IMR-90 (cell line): Measurements from ENCODE around the gene ATP2B2. TPM values are rescaled to one million over a fixed set of nuclear protein-coding genes. Genes with fewer than 3 reads are reported as not detected.
"Not testable (repeated sequence)": the region's sequence is repeated elsewhere in the genome, so short reads cannot be mapped to it uniquely, and the experiment has no call there.

Experiments
- ATAC-seq: fragments of 200-7000 bp; cut with Tn5 transposase; 2 replicates; pipeline ENCODE4 v1.9.1; 2020; ENCODE audit warnings: low read depth, mild to moderate bottlenecking, moderate library complexity
- BruUV-seq: library from RNA; stranded (reverse); fragments of 400-500 nt; replicated peaks from 2 replicates; lab custom pipeline; 2021; lab: Mats Ljungman, UMichigan
- CTCF ChIA-PET: fragments of 300-600 bp; formaldehyde crosslinking; extraction: SDS; loops from one replicate; lab custom pipeline; 2021; ENCODE audit warnings: antibody characterized with exemption; lab: Yijun Ruan, JAX
- POLR2A ChIA-PET: fragments of 300-600 bp; sonication (Branson Sonifier 250); formaldehyde crosslinking; loops from one replicate; lab custom pipeline; 2022; ENCODE audit warnings: antibody characterized with exemption; ENCODE audit not compliant: unreplicated experiment; lab: Charles Lee
- DNase-seq: peaks from one replicate; pipeline ENCODE4 v3.0.0; 2013
- H2AFZ ChIP-seq: replicated peaks from 2 replicates; pipeline ENCODE3; 2013; ENCODE audit warnings: low read length, mild to moderate bottlenecking; ENCODE audit not compliant: poor library complexity
- H2AK5ac ChIP-seq: 2 replicates; pipeline ENCODE4 v1.6.1; 2013; ENCODE audit warnings: low read depth, low read length, inconsistent platforms
- H2AK9ac ChIP-seq: replicated peaks from 2 replicates; pipeline ENCODE3; 2013; ENCODE audit warnings: mild to moderate bottlenecking, low read depth, low read length, moderate library complexity; ENCODE audit not compliant: poor library complexity
- H2BK120ac ChIP-seq: 2 replicates; pipeline ENCODE4 v1.6.1; 2013; ENCODE audit warnings: low read depth, low read length, inconsistent platforms
- H2BK15ac ChIP-seq: 3 replicates; pipeline ENCODE4 v1.6.1; 2013; ENCODE audit warnings: low read depth, low read length, inconsistent platforms
- H2BK20ac ChIP-seq: 2 replicates; pipeline ENCODE4 v1.6.1; 2013; ENCODE audit warnings: low read depth, mild to moderate bottlenecking, inconsistent platforms, low read length, moderate library complexity
- H2BK5ac ChIP-seq: 2 replicates; pipeline ENCODE4 v1.6.1; 2013; ENCODE audit warnings: mild to moderate bottlenecking, low read depth, low read length, inconsistent platforms; ENCODE audit not compliant: poor library complexity, severe bottlenecking
- H3K14ac ChIP-seq: replicated peaks from 2 replicates; pipeline ENCODE4 v1.6.1; 2013; ENCODE audit warnings: low read depth, low read length, inconsistent platforms
- H3K18ac ChIP-seq: 2 replicates; pipeline ENCODE4 v1.6.1; 2013; ENCODE audit warnings: low read depth, low read length, control low read depth
- H3K23ac ChIP-seq: 2 replicates; pipeline ENCODE4 v1.6.1; 2013; ENCODE audit warnings: low read depth, low read length, inconsistent platforms
- H3K27ac ChIP-seq: 2 replicates; pipeline ENCODE4 v1.5.1; 2013; ENCODE audit warnings: mild to moderate bottlenecking, control low read depth, low read length; ENCODE audit not compliant: insufficient read depth
- H3K27me3 ChIP-seq: 2 replicates; pipeline ENCODE4 v1.6.1; 2013; ENCODE audit warnings: low read length; ENCODE audit not compliant: control insufficient read depth, insufficient read depth
- H3K36me3 ChIP-seq: 2 replicates; pipeline ENCODE4 v1.6.1; 2013; ENCODE audit warnings: low read length, mixed read lengths; ENCODE audit not compliant: control insufficient read depth, insufficient read depth
- H3K4ac ChIP-seq: 2 replicates; pipeline ENCODE4 v1.6.1; 2013; ENCODE audit warnings: low read depth, low read length, inconsistent platforms
- H3K4me1 ChIP-seq: 2 replicates; pipeline ENCODE4 v1.6.1; 2013; ENCODE audit warnings: low read length, mixed read lengths; ENCODE audit not compliant: control insufficient read depth, insufficient read depth
- H3K4me2 ChIP-seq: 2 replicates; pipeline ENCODE4 v1.6.1; 2013; ENCODE audit warnings: low read depth, mild to moderate bottlenecking, control low read depth, low read length, moderate library complexity
- H3K4me3 ChIP-seq: 2 replicates; pipeline ENCODE4 v1.5.1; 2013; ENCODE audit warnings: low read depth, mild to moderate bottlenecking, control low read depth, low read length, moderate library complexity; ENCODE audit not compliant: insufficient read depth
- H3K56ac ChIP-seq: 2 replicates; pipeline ENCODE4 v1.6.1; 2013; ENCODE audit warnings: low read length, inconsistent platforms; ENCODE audit not compliant: insufficient read depth; ENCODE audit errors: extremely low read depth
- H3K79me1 ChIP-seq, 2 experiments: 2 replicates each; pipeline ENCODE4 v1.6.1; 2013; ENCODE audit warnings: low read length in 2 of 2, inconsistent platforms in 1 of 2, low read depth in 1 of 2
- H3K9ac ChIP-seq: 2 replicates; pipeline ENCODE4 v1.6.1; 2013; ENCODE audit warnings: low read depth, low read length, control low read depth
- H3K9me1 ChIP-seq: 2 replicates; pipeline ENCODE4 v1.6.1; 2013; ENCODE audit warnings: low read length, inconsistent platforms; ENCODE audit not compliant: insufficient read depth
- H3K9me3 ChIP-seq: 2 replicates; pipeline ENCODE4 v1.6.1; 2013; ENCODE audit warnings: low read length; ENCODE audit not compliant: control insufficient read depth, insufficient read depth
- H4K20me1 ChIP-seq: 2 replicates; pipeline ENCODE4 v1.6.1; 2013; ENCODE audit warnings: low read length, inconsistent platforms; ENCODE audit not compliant: insufficient read depth
- H4K5ac ChIP-seq: 2 replicates; pipeline ENCODE4 v1.6.1; 2013; ENCODE audit warnings: mild to moderate bottlenecking, low read depth, low read length, control low read depth
- H4K8ac ChIP-seq, 2 experiments: 2 replicates each; pipeline ENCODE4 v1.6.1; 2013; ENCODE audit warnings: low read depth in 2 of 2, low read length in 2 of 2, control low read depth in 1 of 2, inconsistent platforms in 1 of 2
- H4K91ac ChIP-seq: 2 replicates; pipeline ENCODE4 v1.6.1; 2013; ENCODE audit warnings: low read depth, low read length, inconsistent platforms; ENCODE audit not compliant: insufficient read depth
- WGBS, 2 experiments: methylation state at CpG; one replicate each; pipeline versions ENCODE4 v1.1.5 to v1.1.7; 2013; ENCODE audit warnings: missing lambda C conversion rate in 2 of 2; ENCODE audit not compliant: insufficient read length in 1 of 2; ENCODE audit errors: extremely low coverage in 2 of 2; 5-methylcytosine and 5-hydroxymethylcytosine counted together
- dilution Hi-C: fragments of 300-500 bp; cut with HindIII; formaldehyde crosslinking; loops from one replicate; pipeline ENCODE4 v1.14.3; 2018; ENCODE audit warnings: low sequenced_read_pairs; ENCODE audit not compliant: unreplicated experiment
- in situ Hi-C: fragments of 300-500 bp; cut with MboI; formaldehyde crosslinking; loops from 3 replicates; pipeline ENCODE4 v1.14.3; 2019; ENCODE audit warnings: low sequenced_read_pairs, inconsistent platforms, mixed read lengths
- intact Hi-C: fragments of 100-400 bp; cut with micrococcal nuclease; formaldehyde crosslinking; loops from 2 replicates; pipeline ENCODE4 v1.10.0; 2022
- polyA plus RNA-seq, 3 experiments: library from polyadenylated mRNA; depleted of rRNA; stranded (reverse); fragments of >200 nt; gene quantifications; 2 replicates each; pipeline ENCODE4 v1.2.3, GENCODE V29; 2012; ENCODE audit warnings: low replicate concordance in 1 of 3
- total RNA-seq: library from RNA; depleted of rRNA; stranded (reverse); fragments of >200 nt; gene quantifications from 2 replicates; pipeline ENCODE4 v1.2.3, GENCODE V29; 2012

Gene ATP2B2
- total and polyA plus RNA-seq, 2 of the 4 experiments (the other 2 are of a cell fraction): under 0.01 to 0.02 TPM

- H3K36me3 ChIP-seq: peaks cover 43% of the 10 kb centered on the region
- H2AK5ac ChIP-seq, H2BK15ac ChIP-seq, H3K4me2 ChIP-seq, POLR2A ChIA-PET, H3K23ac ChIP-seq, ATAC-seq, CTCF ChIA-PET, H3K27ac ChIP-seq, H2BK120ac ChIP-seq, H2BK5ac ChIP-seq, H3K27me3 ChIP-seq, H3K18ac ChIP-seq, H2BK20ac ChIP-seq, H3K9ac ChIP-seq, H2AK9ac ChIP-seq, H2AFZ ChIP-seq, H3K56ac ChIP-seq, H4K8ac ChIP-seq, H4K5ac ChIP-seq, H3K9me1 ChIP-seq, H3K4me1 ChIP-seq, H3K4me3 ChIP-seq, BruUV-seq, H3K4ac ChIP-seq, intact Hi-C loops, DNase-seq, H4K91ac ChIP-seq, H3K14ac ChIP-seq, dilution Hi-C loops, H3K9me3 ChIP-seq, in situ Hi-C loops: not testable (repeated sequence)
- no CpG with 5 or more reads among the region's 1 CpG for WGBS, 2 experiments
- peaks cover 9 to 20% of the 10 kb centered on the region in 2 experiments; a peak in 3 of 4 replicates for H3K79me1 ChIP-seq
- peaks cover 16% of the 10 kb centered on the region for H4K20me1 ChIP-seq
Measured at GRCh38 chr3:10298064-10298463, 207.3 kb downstream of the ATP2B2 start.
